WTC11 (cell line): ENCODE measurements around the gene LARP4B. TPM values are rescaled to one million over a fixed set of nuclear protein-coding genes. Genes with fewer than 3 reads are reported as not detected.

Experiments
- ATAC-seq: fragments of 200-7000 bp; cut with Tn5 transposase; 2 replicates; pipeline ENCODE4 v1.10.0; 2021; ENCODE audit warnings: mild to moderate bottlenecking, moderate library complexity
- CTCF ChIA-PET: fragments of 300-600 bp; sonication (Branson Sonifier 250); formaldehyde crosslinking; loops from one replicate; lab custom pipeline; 2021; ENCODE audit warnings: antibody characterized with exemption; lab: Charles Lee
- POLR2A ChIA-PET: fragments of 350-600 bp; sonication (Branson Sonifier 250); formaldehyde crosslinking; loops from one replicate; lab custom pipeline; 2021; ENCODE audit warnings: antibody characterized with exemption; lab: Charles Lee
- DNase-seq: peaks from one replicate; pipeline ENCODE4 v3.0.0; 2021; ENCODE audit warnings: low spot score
- H3K27ac Mint-ChIP-seq: 2 replicates; pipeline ENCODE4 v1.8.0; 2021; ENCODE audit warnings: mixed read lengths
- H3K27me3 Mint-ChIP-seq: 2 replicates; pipeline ENCODE4 v1.8.0; 2021; ENCODE audit warnings: low read depth, mild to moderate bottlenecking, moderate library complexity, mixed read lengths
- H3K36me3 Mint-ChIP-seq: 2 replicates; pipeline ENCODE4 v1.8.0; 2021; ENCODE audit warnings: mixed read lengths
- H3K4me1 Mint-ChIP-seq: 2 replicates; pipeline ENCODE4 v1.8.0; 2022; ENCODE audit warnings: mixed read lengths
- H3K4me3 Mint-ChIP-seq: 2 replicates; pipeline ENCODE4 v1.8.0; 2021; ENCODE audit warnings: mild to moderate bottlenecking, moderate library complexity, mixed read lengths
- H3K9me3 Mint-ChIP-seq: 2 replicates; pipeline ENCODE4 v1.8.0; 2021; ENCODE audit warnings: mixed read lengths
- AR ChIP-seq: fragments of 250-450 bp; sonication (Bioruptor Pico); IDR thresholded peaks from 2 replicates; pipeline ENCODE4 v1.9.0; 2021; ENCODE audit warnings: mild to moderate bottlenecking
- E2F1 ChIP-seq: sonication (generic); formaldehyde crosslinking; IDR thresholded peaks from 2 replicates; pipeline ENCODE4 v1.8.0; 2022; ENCODE audit warnings: mild to moderate bottlenecking, missing genetic modification reagents
- E2F5 ChIP-seq: sonication (generic); formaldehyde crosslinking; IDR thresholded peaks from 2 replicates; pipeline ENCODE4 v1.8.1; 2022; ENCODE audit warnings: mild to moderate bottlenecking, moderate library complexity, missing genetic modification reagents
- JAZF1 ChIP-seq: fragments of 250-450 bp; sonication (Bioruptor Pico); IDR thresholded peaks from 2 replicates; pipeline ENCODE4 v1.9.0; 2021; ENCODE audit warnings: moderate library complexity, mild to moderate bottlenecking, inconsistent platforms
- KAT7 ChIP-seq: sonication (generic); formaldehyde crosslinking; IDR thresholded peaks from 2 replicates; pipeline ENCODE4 v1.8.1; 2023; ENCODE audit warnings: missing genetic modification reagents, mild to moderate bottlenecking, borderline replicate concordance
- NFYB ChIP-seq: sonication (generic); formaldehyde crosslinking; conservative IDR thresholded peaks from 2 replicates; pipeline ENCODE4 v1.8.0; 2022; ENCODE audit warnings: low read depth, missing genetic modification reagents
- NR2C2 ChIP-seq: sonication (generic); formaldehyde crosslinking; IDR thresholded peaks from 2 replicates; pipeline ENCODE4 v1.8.0; 2022; ENCODE audit warnings: mild to moderate bottlenecking, missing genetic modification reagents
- NR3C1 ChIP-seq: sonication (generic); formaldehyde crosslinking; conservative IDR thresholded peaks from 2 replicates; pipeline ENCODE4 v1.8.1; 2023; ENCODE audit warnings: low read depth, mild to moderate bottlenecking, missing genetic modification reagents
- SMAD4 ChIP-seq: sonication (generic); formaldehyde crosslinking; IDR thresholded peaks from 2 replicates; pipeline ENCODE4 v1.8.0; 2022; ENCODE audit warnings: mild to moderate bottlenecking, missing genetic modification reagents
- STAT6 ChIP-seq: sonication (generic); formaldehyde crosslinking; conservative IDR thresholded peaks from 2 replicates; pipeline ENCODE4 v1.8.1; 2023; ENCODE audit warnings: mild to moderate bottlenecking, low read depth, missing genetic modification reagents, moderate library complexity
- ZNF263 ChIP-seq: sonication (generic); formaldehyde crosslinking; IDR thresholded peaks from 2 replicates; pipeline ENCODE4 v1.8.1; 2022; ENCODE audit warnings: low read depth, mild to moderate bottlenecking, moderate library complexity, missing genetic modification reagents
- ZNF532 ChIP-seq: fragments of 250-450 bp; sonication (Bioruptor Pico); IDR thresholded peaks from 2 replicates; pipeline ENCODE4 v1.9.0; 2021; ENCODE audit warnings: mild to moderate bottlenecking, borderline replicate concordance
- total RNA-seq: library from RNA; stranded (reverse); gene quantifications from 3 replicates; pipeline ENCODE4 v1.2.3, GENCODE V29; 2021
- TF ChIP-seq, protein P1 (sequence below): sonication (generic); formaldehyde crosslinking; IDR thresholded peaks from 2 replicates; pipeline ENCODE4 v1.8.0; 2023; ENCODE audit warnings: missing genetic modification reagents, mild to moderate bottlenecking, borderline replicate concordance
- TF ChIP-seq, protein P2 (sequence below): fragments of 200-600 bp; IDR thresholded peaks from 2 replicates; pipeline ENCODE4 v1.8.0; 2022; ENCODE audit warnings: antibody characterized with exemption
- TF ChIP-seq, protein P3 (sequence below): sonication (generic); formaldehyde crosslinking; IDR thresholded peaks from 2 replicates; pipeline ENCODE4 v1.8.1; 2023; ENCODE audit warnings: mild to moderate bottlenecking, moderate library complexity, missing genetic modification reagents
- TF ChIP-seq, protein P4 (sequence below): sonication (generic); formaldehyde crosslinking; IDR thresholded peaks from 2 replicates; pipeline ENCODE4 v1.8.0; 2022; ENCODE audit warnings: mild to moderate bottlenecking, missing genetic modification reagents

Gene LARP4B
- total RNA-seq, 1 experiment from 2014 or later, result 87.1 TPM

DNA sequence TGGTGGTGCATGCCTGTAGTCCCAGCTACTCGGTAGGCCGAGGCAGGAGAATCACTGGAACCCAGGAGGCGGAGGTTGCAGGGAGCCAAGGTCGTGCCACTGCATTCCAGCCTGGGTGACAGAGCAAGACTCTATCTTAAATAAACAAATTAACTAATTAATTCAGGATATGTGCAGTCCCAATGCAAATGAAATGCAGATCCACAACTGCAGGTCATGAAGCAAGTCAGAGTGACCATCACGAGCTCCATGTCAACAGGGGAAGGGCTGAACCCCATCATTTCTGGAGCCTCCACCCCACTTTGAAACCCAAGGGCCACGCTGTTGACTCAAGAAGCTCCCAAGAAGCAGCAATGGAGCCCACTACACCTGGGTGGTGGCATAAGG lies 115.4 kb downstream of the LARP4B start:
- no peak for ATAC-seq
- H3K27ac Mint-ChIP-seq, result peak overlapping the region; percentile 45; the same call in 1 of the 2 replicates
- H3K27me3 Mint-ChIP-seq, result no peaks in the 10 kb centered on the region
- DNase-seq, result no peak
- H3K4me1 Mint-ChIP-seq, result no peaks in the 10 kb centered on the region
- H3K9me3 Mint-ChIP-seq, result no peaks in the 10 kb centered on the region
- peaks cover 79% of the 10 kb centered on the region for H3K36me3 Mint-ChIP-seq
- POLR2A ChIA-PET, result no interaction called here
- CTCF ChIA-PET, result interaction anchor here (0.9 to 2.1 kb wide), 11 partner anchors 9 to 442 kb away, joined by 3 to 9 read pairs (median 3); partner anchors contain the start of gene IDI1
- H3K4me3 Mint-ChIP-seq, result no peak overlapping the region
- TF ChIP-seq, protein P1, sequence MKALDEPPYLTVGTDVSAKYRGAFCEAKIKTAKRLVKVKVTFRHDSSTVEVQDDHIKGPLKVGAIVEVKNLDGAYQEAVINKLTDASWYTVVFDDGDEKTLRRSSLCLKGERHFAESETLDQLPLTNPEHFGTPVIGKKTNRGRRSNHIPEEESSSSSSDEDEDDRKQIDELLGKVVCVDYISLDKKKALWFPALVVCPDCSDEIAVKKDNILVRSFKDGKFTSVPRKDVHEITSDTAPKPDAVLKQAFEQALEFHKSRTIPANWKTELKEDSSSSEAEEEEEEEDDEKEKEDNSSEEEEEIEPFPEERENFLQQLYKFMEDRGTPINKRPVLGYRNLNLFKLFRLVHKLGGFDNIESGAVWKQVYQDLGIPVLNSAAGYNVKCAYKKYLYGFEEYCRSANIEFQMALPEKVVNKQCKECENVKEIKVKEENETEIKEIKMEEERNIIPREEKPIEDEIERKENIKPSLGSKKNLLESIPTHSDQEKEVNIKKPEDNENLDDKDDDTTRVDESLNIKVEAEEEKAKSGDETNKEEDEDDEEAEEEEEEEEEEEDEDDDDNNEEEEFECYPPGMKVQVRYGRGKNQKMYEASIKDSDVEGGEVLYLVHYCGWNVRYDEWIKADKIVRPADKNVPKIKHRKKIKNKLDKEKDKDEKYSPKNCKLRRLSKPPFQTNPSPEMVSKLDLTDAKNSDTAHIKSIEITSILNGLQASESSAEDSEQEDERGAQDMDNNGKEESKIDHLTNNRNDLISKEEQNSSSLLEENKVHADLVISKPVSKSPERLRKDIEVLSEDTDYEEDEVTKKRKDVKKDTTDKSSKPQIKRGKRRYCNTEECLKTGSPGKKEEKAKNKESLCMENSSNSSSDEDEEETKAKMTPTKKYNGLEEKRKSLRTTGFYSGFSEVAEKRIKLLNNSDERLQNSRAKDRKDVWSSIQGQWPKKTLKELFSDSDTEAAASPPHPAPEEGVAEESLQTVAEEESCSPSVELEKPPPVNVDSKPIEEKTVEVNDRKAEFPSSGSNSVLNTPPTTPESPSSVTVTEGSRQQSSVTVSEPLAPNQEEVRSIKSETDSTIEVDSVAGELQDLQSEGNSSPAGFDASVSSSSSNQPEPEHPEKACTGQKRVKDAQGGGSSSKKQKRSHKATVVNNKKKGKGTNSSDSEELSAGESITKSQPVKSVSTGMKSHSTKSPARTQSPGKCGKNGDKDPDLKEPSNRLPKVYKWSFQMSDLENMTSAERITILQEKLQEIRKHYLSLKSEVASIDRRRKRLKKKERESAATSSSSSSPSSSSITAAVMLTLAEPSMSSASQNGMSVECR (CRISPR knock-in tag), result no peak
- TF ChIP-seq NR3C1 (CRISPR knock-in tag), result no peak
- TF ChIP-seq AR, result no peak
- TF ChIP-seq, protein P2, sequence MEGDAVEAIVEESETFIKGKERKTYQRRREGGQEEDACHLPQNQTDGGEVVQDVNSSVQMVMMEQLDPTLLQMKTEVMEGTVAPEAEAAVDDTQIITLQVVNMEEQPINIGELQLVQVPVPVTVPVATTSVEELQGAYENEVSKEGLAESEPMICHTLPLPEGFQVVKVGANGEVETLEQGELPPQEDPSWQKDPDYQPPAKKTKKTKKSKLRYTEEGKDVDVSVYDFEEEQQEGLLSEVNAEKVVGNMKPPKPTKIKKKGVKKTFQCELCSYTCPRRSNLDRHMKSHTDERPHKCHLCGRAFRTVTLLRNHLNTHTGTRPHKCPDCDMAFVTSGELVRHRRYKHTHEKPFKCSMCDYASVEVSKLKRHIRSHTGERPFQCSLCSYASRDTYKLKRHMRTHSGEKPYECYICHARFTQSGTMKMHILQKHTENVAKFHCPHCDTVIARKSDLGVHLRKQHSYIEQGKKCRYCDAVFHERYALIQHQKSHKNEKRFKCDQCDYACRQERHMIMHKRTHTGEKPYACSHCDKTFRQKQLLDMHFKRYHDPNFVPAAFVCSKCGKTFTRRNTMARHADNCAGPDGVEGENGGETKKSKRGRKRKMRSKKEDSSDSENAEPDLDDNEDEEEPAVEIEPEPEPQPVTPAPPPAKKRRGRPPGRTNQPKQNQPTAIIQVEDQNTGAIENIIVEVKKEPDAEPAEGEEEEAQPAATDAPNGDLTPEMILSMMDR, result no peak
- no peak for TF ChIP-seq NR2C2 (CRISPR knock-in tag)
- no peak for TF ChIP-seq SMAD4
- TF ChIP-seq STAT6 (CRISPR knock-in tag), result no peak
- no peak for TF ChIP-seq E2F5 (CRISPR knock-in tag)
- no peak for TF ChIP-seq ZNF532 (CRISPR knock-in tag)
- no peak for TF ChIP-seq E2F1 (CRISPR knock-in tag)
- no peak for TF ChIP-seq JAZF1 (CRISPR knock-in tag)
- TF ChIP-seq, protein P3, sequence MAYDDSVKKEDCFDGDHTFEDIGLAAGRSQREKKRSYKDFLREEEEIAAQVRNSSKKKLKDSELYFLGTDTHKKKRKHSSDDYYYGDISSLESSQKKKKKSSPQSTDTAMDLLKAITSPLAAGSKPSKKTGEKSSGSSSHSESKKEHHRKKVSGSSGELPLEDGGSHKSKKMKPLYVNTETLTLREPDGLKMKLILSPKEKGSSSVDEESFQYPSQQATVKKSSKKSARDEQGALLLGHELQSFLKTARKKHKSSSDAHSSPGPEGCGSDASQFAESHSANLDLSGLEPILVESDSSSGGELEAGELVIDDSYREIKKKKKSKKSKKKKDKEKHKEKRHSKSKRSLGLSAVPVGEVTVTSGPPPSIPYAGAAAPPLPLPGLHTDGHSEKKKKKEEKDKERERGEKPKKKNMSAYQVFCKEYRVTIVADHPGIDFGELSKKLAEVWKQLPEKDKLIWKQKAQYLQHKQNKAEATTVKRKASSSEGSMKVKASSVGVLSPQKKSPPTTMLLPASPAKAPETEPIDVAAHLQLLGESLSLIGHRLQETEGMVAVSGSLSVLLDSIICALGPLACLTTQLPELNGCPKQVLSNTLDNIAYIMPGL (CRISPR knock-in tag), result no peak
- TF ChIP-seq, protein P4, sequence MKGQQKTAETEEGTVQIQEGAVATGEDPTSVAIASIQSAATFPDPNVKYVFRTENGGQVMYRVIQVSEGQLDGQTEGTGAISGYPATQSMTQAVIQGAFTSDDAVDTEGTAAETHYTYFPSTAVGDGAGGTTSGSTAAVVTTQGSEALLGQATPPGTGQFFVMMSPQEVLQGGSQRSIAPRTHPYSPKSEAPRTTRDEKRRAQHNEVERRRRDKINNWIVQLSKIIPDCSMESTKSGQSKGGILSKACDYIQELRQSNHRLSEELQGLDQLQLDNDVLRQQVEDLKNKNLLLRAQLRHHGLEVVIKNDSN, result no peak
- no peak for TF ChIP-seq NFYB (CRISPR knock-in tag)
- no peak for TF ChIP-seq KAT7 (CRISPR knock-in tag)
- TF ChIP-seq ZNF263 (CRISPR knock-in tag), result no peak
